Adrenal gland (tissue), 12 donors: ENCODE measurements around the gene B3GNT2. TPM values are rescaled to one million over a fixed set of nuclear protein-coding genes. Genes with fewer than 3 reads are reported as not detected.

Experiments
- DNase-seq, 7 donors: peaks; one replicate each; pipeline ENCODE4 v3.0.0-alpha.2; 2019 to 2020
- H3K27ac ChIP-seq, 5 donors: fragments of 200-600 bp; sonication (generic) in 4 of 5; 1 replicate in 3 of 5; 2 replicates in 2 of 5; pipeline versions ENCODE4 v1.5.1 to v1.8.0; 2016 to 2020; ENCODE audit warnings: mild to moderate bottlenecking in 1 of 5
- H3K27me3 ChIP-seq: fragments of 200-600 bp; 2 replicates; pipeline ENCODE4 v1.8.0; 2021
- H3K36me3 ChIP-seq, 2 donors: fragments of 200-600 bp; replicated peaks in 1 of 2; 1 replicate in 1 of 2; 2 replicates in 1 of 2; pipeline versions ENCODE4 v1.5.1 to v1.8.0; 2018 to 2022
- H3K4me1 ChIP-seq, 2 donors: fragments of 200-600 bp; replicated peaks in 1 of 2; 1 replicate in 1 of 2; 2 replicates in 1 of 2; pipeline versions ENCODE4 v1.5.1 to v1.8.0; 2018 to 2021
- H3K4me3 ChIP-seq, 4 donors: fragments of 200-600 bp; sonication (generic) in 3 of 4; one replicate each; pipeline ENCODE4 v1.5.1; 2016 to 2018
- H3K9me3 ChIP-seq, 3 donors: fragments of 200-600 bp; sonication (generic) in 1 of 3; replicated peaks in 1 of 3; 1 replicate in 2 of 3; 2 replicates in 1 of 3; pipeline versions ENCODE4 v1.5.1 to v1.8.0; 2016 to 2021
- POLR2A ChIP-seq, 2 donors: fragments of 450-650 bp; IDR thresholded peaks; one replicate each; pipeline ENCODE4 v1.6.1; 2017; ENCODE audit warnings: antibody characterized with exemption in 2 of 2, mild to moderate bottlenecking in 2 of 2, moderate library complexity in 1 of 2
- WGBS, 4 donors: extraction: QIAGEN DNeasy Blood & Tissue Kit in 2 of 4; methylation state at CpG; one replicate each; pipeline versions ENCODE4 v1.1.5 to v1.1.7; 2013 to 2017; 5-methylcytosine and 5-hydroxymethylcytosine counted together
- intact Hi-C, 2 donors: fragments of 100-400 bp; cut with DNase I; formaldehyde crosslinking; loops; one replicate each; pipeline versions ENCODE4 v1.14.1 to v1.15.0; 2022 to 2023
- polyA plus RNA-seq, 3 donors: library from polyadenylated mRNA; stranded (reverse); fragments of 200-250 nt in 2 of 3; fragments of 350-450 nt in 1 of 3; fragmentation: Illumina TruSeq in 1 of 3; extraction: RNeasy Lipid Tissue Mini Kit (QIAGEN cat#74804) in 1 of 3; gene quantifications; one replicate each; pipeline ENCODE4 v1.2.3, GENCODE V29; 2013 to 2014
- total RNA-seq, 9 donors: library from RNA; depleted of rRNA in 4 of 9; stranded (reverse); fragments of >200 nt in 4 of 9; fragments of 120-200 nt in 1 of 9; fragmentation: NEBNext Ultra II Directional in 1 of 9; extraction: Animal tissue kit (Norgen Biotek cat#: 25700) in 1 of 9; gene quantifications; one replicate each; pipeline versions ENCODE4 v1.1.0 to v1.2.4, GENCODE V29; 2013 to 2023
- TF ChIP-seq, protein P1 (sequence below), 6 experiments: fragments of 450-650 bp in 4 of 6; fragments of 200-600 bp in 2 of 6; sonication (generic) in 1 of 6; IDR thresholded peaks; 1 replicate in 5 of 6; 2 replicates in 1 of 6; pipeline versions ENCODE4 v1.5.1 to v1.8.0; 2016 to 2021; ENCODE audit warnings: antibody characterized with exemption in 6 of 6, mild to moderate bottlenecking in 2 of 6, moderate library complexity in 1 of 6
- donor health status: healthy with polysubstance abuse.
- donor health status: Bipolar disorder and iron deficiency.
- donor health status: DM: yes; HTN: yes; CAD: no.
- donor health status: DM: no; HTN: no; CAD: no.
- donor health status: DM: no; HTN: no; CAD: no.
- donor health status: DM: yes; HTN: yes; CAD: no.

Gene B3GNT2
- total and polyA plus RNA-seq, 12 donors: 7.1 to 40.0 (median 18.4) TPM

DNA sequence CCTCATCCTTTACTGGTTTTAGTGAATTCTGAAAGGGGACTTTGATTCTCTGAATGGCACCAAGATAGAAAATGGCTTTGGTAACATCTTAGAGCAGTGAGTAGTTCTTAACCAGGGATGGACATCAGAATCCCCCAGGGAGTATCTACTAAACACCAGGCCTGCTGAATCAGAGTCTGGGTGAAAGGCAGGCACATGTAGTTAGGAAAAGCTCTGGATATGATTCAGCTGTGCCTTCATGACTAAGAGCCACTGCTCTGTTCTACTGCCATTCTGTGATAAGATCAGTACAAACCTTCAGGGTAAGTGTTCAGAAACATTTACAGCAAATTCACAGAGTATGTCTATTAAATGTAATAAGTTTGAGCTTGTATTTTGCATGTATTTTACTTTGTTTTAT is 46.2 kb upstream of the B3GNT2 start:
- TF ChIP-seq POLR2A (IDR thresholded peaks at IDR 0.05): no peak
- TF ChIP-seq, protein P1, sequence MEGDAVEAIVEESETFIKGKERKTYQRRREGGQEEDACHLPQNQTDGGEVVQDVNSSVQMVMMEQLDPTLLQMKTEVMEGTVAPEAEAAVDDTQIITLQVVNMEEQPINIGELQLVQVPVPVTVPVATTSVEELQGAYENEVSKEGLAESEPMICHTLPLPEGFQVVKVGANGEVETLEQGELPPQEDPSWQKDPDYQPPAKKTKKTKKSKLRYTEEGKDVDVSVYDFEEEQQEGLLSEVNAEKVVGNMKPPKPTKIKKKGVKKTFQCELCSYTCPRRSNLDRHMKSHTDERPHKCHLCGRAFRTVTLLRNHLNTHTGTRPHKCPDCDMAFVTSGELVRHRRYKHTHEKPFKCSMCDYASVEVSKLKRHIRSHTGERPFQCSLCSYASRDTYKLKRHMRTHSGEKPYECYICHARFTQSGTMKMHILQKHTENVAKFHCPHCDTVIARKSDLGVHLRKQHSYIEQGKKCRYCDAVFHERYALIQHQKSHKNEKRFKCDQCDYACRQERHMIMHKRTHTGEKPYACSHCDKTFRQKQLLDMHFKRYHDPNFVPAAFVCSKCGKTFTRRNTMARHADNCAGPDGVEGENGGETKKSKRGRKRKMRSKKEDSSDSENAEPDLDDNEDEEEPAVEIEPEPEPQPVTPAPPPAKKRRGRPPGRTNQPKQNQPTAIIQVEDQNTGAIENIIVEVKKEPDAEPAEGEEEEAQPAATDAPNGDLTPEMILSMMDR (IDR thresholded peaks at IDR 0.05): no peak
- Histone ChIP-seq H3K27ac (peak overlapping the region in 2 of 5 donors; percentile 4 to 20), H3K27me3 (no peaks in the 10 kb centered on the region), H3K4me3 (no peak overlapping the region), H3K36me3 (no peaks in the 10 kb centered on the region), H3K4me1 (no peaks in the 10 kb centered on the region), H3K9me3 (no peaks in the 10 kb centered on the region)
- intact Hi-C loops: no loop called here
- DNase-seq: peak; percentile 22 to 68 (median 49)

DNA sequence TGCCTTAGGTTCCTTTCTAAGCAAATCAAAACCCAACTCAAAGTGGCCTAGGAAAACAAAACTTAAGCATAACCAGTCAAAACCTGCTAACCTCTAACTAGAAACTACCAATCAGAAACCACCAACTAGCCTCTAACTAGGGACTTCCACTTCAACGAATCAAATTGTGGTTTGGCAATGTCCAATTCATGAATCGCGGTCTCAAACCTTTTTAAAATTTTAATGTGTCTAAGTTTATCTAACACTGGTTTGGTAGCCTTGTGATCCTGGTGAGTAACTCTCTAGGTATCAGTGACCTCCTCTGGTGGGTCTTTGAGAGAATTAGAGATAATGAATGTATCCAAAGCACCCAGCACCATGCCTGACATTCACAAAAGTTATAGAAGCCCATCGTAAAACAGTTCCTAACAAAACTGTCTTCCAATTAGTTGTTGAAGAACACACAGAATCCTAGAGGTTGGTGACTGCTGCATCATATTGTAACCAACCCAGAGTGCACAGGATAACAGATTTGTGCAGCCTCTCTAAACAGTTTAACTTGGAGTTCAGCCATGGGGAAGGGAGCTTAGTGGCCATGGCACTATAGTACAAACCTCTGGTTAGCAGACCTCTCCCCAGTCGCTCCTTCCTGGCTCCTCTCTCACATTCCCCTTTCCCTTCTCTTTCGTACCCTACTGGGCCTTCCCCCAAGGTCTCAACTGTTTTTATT is 45.2 kb upstream of the B3GNT2 start:
- 81 to 90% (median 87%) methylated on average over 6 of the region's 6 CpGs for WGBS, 4 donors
- Histone ChIP-seq H3K4me3 (no peak overlapping the region), H3K36me3 (no peaks in the 10 kb centered on the region), H3K27ac (no peak overlapping the region), H3K27me3 (no peaks in the 10 kb centered on the region), H3K4me1 (no peaks in the 10 kb centered on the region), H3K9me3 (no peaks in the 10 kb centered on the region)
- intact Hi-C loops: no loop called here
- DNase-seq: no peak
- no peak for TF ChIP-seq POLR2A (IDR thresholded peaks at IDR 0.05)
- TF ChIP-seq, protein P1 (IDR thresholded peaks at IDR 0.05): no peak

DNA sequence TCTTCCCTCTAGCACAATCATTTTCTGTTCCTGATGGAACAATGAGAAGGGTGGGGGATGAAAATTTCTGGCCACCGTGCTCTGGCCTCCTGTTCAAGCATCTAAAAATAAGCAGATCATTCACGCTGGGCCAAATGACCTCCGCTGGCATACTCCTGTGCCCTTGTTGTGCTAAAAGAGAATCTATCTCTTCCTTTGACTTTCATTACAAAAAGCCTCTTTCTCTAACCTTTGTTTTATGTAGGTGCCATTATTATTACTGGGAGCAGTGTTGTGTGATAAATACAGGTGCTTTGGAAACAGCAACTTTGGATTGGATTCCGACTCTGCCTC is 44.6 kb upstream of the B3GNT2 start:
- 77 to 82% (median 80%) methylated on average over 4 of the region's 4 CpGs for WGBS, 4 donors
- Histone ChIP-seq H3K4me3 (no peak overlapping the region), H3K4me1 (no peaks in the 10 kb centered on the region), H3K9me3 (no peaks in the 10 kb centered on the region), H3K27ac (no peak overlapping the region), H3K27me3 (no peaks in the 10 kb centered on the region), H3K36me3 (no peaks in the 10 kb centered on the region)
- DNase-seq: no peak
- intact Hi-C loops: no loop called here
- TF ChIP-seq, protein P1 (IDR thresholded peaks at IDR 0.05): no peak
- TF ChIP-seq POLR2A (IDR thresholded peaks at IDR 0.05): no peak

DNA sequence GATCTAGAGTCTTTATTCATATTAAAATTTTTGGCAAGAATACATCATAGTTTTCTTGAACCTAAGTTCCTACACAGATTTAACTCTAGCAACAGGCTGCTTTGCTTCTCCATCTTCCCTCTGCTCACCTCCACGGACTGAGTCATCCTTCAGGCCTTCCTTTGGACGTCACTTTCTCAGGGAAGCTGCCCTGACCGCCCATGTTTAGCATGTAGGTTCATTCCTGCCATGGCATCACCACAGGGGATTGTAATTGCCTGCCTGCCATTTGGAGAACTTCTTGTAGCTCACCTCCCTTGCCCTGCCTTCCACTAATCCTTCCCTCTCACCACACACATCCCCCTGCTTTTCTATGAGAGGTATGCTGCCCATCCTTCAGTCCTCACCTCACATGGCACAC is 43.9 kb upstream of the B3GNT2 start:
- no peaks in the 10 kb centered on the region for H3K9me3 ChIP-seq
- no peaks in the 10 kb centered on the region for H3K4me1 ChIP-seq
- TF ChIP-seq, protein P1 (IDR thresholded peaks at IDR 0.05): no peak
- TF ChIP-seq POLR2A (IDR thresholded peaks at IDR 0.05): no peak
- H3K36me3 ChIP-seq: no peaks in the 10 kb centered on the region
- DNase-seq: no peak
- WGBS, 4 donors: 82 to 89% (median 83%) methylated on average over 3 of the region's 3 CpGs
- no peak overlapping the region for H3K4me3 ChIP-seq
- H3K27ac ChIP-seq: no peak overlapping the region
- no peaks in the 10 kb centered on the region for H3K27me3 ChIP-seq
- intact Hi-C loops: no loop called here
